ELR (cell line): ENCODE measurements around the gene HOOK2.
"Not testable (repeated sequence)": the region's sequence is repeated elsewhere in the genome, so short reads cannot be mapped to it uniquely, and the experiment has no call there.

ENCODE experiments used
- DNase-seq: peaks from one replicate; pipeline ENCODE4 v3.0.0-alpha.2; 2015; ENCODE audit warnings: low read depth

The HOOK2 gene

DNA sequence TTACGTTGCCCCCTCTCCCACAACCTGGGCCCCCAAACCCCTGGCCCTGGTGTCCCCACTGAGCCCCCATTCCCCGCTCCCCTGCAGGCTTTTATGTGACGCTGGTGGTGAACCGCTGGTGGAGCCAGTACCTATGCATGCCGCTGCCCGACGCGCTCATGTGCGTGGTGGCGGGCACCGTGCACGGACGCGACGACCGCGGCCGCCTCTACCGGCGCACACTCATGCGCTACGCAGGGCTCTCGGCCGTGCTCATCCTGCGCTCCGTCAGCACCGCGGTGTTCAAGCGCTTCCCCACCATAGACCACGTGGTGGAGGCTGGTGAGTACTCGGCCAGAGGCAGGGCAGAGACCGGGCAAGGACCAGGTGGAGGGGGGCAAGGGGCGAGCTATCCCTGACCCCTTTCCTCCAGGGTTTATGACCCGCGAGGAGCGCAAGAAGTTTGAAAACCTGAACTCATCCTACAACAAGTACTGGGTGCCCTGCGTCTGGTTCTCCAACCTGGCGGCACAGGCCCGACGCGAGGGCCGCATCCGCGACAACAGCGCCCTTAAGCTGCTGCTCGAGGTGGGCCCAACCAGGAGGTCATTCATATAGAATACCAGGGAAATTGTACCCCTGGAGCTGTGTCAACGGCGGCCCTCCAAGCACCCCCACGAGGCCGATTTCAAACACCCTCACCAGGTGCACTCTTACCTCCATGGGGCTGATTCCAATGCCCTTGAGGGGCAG lies 20.7 kb downstream of the HOOK2 start:
- no peak for DNase-seq

DNA sequence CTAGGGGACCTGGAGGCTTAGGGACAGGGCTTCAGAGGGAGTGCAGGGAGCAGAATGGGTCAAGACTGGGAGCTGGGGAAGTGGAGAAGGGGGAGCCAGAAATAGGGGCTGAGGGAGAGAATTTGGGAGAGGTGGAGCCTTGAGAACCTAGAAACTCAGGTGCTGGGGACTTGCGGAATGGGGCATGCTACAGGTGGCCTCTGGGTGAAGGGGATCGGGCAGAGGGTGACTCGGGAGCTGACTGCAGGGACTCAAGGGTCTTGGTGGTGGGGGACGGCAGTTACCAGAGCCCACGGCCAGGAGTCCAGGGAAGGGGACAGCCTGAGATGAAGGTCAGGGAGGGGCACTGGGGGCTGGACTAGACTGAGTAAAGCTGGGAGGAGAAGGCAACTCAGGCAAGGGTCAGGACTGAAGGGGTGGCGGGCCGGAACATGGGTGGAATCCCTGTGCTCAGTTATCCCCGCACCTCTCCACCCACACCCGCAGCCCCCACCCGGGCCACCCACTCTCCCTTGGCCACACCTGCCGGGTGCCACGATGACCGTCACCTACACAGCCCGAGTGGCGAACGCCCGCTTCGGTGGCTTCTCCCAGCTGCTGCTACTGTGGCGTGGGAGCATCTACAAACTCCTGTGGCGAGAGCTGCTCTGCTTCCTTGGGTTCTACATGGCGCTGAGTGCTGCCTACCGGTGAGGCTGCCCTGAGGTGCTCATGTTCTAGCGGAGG lies 23.1 kb downstream of the HOOK2 start:
- no peak for DNase-seq

DNA sequence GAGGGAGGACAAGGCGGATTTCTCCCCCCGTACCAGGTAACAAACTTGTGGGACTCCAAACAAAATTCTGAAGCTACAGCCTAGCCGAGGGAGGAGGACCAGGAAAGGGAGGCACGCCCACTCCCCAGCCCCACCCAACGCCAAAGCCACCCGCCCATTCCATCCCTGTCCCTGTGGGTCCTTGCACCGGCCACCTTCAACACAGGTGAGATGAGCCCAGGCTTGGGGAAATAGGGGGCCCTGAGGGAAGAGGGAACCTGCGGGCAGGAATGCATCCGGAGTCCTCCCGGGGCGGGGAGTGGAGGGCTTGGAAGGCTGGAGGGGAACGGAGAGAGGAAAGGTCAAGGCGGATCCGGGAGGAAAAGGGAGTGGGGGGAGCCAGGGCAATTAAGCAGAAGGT lies 23.7 kb downstream of the HOOK2 start, which contains the start of gene BEST2:
Gene BEST2 (plus strand): TSS at position 157 of the 400 bp plus-strand sequence. CDS start 802 bp downstream, outside the sequence.
- DNase-seq = no peak

DNA sequence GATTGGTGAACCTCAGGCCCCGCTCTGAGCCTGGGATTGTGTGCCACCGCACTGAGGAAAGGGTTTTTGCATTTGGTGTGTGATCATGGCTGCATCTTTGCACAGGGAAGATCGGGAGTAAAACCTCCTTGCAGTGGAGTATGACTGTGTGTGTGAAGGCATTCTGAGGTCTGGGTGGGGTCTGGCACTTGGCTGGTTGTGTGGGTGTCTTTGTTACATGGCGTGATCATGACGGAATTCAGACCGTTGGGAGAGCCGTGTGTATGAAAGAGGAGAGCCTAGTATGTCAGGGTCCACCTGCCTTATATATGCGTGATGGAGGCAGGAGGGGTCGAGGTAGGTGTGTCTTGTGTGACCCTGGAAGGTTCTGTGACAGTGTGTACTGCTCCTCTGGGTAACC lies 24.5 kb downstream of the HOOK2 start:
- DNase-seq = no peak

DNA sequence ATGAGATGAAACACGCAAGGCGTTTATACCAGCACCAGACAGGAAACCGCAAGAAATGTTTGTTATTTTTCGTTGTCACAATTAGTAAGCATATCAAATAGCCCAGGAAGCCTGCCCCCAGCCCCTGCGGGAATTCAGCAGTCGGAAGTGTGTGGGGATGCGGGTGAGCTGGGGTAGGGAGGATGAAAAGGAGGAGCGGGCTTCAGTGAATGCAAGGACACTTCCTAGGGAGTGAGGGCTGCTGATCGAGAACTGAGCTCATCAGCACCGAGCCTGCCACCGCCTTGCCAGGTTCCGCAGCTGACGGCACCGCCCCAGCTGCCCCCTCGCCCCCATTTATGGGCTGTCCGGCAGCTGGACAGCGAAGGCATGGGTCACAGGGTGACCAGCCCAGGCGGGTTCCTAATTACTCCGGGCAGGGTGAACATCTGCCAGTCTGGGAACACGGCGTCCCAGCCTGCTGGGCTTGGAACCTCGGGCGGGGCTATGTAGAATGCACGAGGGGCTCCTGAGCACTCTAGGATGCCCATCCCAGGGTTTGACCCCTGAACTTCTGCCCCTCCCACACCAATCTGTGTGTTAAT lies 25.3 kb downstream of the HOOK2 start:
- DNase-seq = peak; percentile 38

DNA sequence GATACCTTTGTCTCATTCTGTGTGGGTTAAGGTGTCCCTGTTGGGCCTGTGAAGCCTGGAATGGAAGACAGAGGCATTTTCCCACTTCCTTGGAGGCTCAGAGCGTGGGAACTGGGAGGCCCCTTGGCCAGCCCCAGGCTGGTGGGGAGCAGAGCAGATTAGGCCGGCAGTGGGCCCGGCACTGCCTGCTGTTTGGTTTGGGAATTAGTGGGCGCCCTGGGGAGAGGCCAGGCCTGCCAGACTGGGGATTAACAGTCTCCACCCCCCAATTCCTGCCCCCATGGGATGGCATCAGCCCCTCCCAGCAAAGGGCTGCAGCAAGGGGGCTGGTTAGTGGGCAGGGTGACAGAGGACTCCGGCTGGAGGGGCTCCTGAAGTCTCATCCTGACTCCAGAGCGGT lies 26.9 kb downstream of the HOOK2 start:
- no peak for DNase-seq

DNA sequence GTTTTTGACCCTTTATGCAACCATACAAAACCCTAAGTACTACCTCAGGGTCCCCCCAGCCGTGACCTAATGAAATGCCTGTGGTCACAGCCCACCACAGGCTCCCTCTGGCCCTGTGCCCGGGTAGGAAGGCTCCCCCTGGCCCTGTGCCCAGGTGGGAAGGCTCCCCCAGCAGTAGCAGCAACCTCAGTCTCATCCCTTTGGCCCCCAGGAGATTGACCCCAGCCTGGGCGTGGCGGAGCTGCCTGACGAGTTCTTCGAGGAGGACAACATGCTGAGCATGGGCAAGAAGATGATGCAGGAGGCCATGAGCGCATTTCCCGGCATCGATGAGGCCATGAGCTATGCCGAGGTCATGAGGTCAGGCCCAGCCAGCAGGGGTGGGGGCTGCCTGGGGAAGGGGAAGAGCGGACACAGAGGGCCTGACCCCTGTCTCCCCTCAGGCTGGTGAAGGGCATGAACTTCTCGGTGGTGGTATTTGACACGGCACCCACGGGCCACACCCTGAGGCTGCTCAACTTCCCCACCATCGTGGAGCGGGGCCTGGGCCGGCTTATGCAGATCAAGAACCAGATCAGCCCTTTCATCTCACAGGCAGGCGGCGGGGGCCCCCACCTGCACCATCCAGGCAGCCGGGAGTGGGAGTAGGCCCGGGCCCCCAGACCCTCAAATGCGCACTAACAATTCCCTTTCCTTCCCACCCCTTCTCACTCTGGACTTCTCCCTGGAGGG lies 30.0 kb downstream of the HOOK2 start:
- DNase-seq = peak; percentile 23

DNA sequence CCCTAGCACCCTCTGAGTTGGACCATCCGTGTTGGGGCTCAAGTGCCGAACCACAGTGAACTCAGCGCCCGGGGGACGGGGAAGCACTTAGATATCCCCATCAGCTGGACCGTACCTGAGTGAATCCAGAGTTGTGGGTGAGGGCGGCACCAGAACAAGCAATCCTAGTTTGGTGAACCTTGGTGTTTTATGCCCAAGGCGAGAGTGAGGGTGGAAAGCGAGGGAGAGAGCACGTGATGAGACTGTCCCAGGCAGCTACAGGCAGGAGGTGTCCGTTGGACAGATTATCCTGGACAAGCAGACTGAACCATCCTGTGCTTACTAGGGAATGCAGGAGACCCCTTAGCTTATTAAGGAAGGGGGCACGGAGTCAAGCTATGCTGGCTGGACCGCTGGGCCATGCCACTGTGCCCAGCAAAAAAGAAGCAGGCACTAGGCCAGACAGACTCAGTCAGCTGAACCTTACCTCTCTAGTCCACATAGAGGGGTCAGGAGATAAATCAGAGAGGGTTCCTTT lies 37.5 kb downstream of the HOOK2 start:
- no peak for DNase-seq

DNA sequence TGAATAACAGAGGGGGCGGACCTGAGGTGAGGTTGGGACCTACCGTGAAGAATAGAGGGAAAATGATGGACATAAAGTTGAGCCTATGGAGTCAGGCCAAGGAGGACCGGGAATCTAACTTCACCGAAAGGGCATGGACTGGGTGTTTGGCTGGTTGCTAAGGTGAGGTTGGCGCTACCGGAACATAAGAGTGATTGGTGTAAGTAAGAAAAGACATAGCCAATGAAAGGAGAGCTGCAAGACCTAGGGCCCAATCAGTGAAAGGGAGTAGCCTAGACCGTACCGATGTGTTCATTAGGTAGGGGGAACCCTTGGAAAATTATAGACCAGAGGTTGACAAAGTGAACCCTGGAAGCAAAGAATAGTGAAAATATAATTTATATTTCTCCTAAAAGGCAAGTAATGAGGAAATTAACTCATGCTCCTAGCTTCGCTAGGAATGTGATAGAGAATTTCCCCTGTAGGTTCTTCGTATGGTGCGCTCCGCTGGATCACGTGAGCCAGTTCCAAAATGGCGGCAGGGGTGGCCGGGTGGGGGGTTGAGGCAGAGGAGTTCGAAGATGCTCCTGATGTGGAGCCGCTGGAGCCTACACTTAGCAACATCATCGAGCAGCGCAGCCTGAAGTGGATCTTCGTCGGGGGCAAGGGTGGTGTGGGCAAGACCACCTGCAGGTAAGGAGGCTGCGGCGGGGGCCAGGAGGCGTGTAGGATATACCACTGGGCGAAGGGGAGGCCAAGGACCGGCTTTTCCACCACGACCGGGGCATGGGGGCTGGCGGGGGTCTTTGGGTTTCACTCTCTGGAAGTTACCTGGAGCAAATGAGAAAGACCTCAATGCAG lies 38.1 kb downstream of the HOOK2 start, which contains the start of gene GET3:
Gene GET3 (plus strand): TSS at position 503 of the 840 bp plus-strand sequence. CDS start 9 bp downstream, at position 512.
- DNase-seq = peak; percentile 100

DNA sequence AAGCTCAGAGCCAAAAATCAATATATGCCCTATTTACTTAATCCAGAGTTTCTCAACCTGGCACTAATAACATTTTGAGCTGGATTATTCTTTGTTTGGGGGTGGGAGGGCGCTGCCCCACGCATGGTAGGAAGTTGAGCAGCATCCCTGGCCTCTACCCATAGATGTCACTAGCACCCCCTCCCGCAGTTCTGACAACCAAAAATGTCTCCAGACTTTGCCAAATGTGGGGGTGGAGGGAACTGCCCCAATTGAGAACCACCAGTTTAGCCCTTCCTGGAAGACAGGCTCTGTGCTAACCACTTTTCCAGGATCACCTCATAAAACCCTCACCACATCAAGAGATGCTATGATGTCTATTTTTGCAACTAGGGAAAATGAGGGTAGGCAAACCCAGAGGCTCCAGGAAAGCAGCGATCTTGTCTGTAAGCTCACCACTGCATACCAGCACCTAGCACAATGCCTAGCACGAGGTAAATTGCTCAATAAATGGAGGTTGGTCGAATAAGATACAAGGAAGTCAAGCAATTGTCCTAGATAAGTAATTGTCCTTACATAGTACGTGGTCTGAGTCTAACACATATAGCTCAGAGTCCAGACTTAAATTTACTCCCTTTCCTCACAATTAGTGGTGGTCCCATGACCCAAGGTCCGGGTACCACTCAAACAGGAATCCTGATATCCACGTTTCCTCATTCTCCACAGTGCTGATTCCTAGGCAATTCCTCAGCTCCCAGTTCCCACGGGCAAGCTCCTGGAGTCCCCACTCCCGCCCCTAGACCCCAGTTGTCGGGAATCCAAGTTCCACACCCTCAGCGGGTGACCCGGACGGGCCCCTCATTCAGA lies 41.8 kb downstream of the HOOK2 start:
- peak; percentile 71 for DNase-seq

DNA sequence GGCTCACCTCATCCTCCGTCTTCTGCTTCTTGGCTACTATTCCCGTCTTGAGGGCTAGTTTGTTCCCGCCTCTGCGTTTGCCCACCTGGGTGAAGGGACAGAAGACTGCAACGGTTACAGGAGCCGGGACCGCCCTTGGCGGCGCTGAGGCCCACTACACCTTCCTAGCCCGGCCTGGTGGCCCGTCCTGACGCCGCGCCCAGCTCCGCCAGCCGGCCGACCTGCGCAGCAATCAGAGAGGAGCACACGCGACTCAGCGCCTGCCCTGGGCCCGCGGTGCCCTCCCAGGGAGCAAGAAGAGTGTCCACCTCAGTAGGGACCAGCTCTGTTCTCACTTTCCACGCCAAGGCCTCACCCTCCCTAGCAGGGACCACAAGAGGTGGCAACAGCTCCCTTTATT lies 44.0 kb downstream of the HOOK2 start:
- DNase-seq = no peak

DNA sequence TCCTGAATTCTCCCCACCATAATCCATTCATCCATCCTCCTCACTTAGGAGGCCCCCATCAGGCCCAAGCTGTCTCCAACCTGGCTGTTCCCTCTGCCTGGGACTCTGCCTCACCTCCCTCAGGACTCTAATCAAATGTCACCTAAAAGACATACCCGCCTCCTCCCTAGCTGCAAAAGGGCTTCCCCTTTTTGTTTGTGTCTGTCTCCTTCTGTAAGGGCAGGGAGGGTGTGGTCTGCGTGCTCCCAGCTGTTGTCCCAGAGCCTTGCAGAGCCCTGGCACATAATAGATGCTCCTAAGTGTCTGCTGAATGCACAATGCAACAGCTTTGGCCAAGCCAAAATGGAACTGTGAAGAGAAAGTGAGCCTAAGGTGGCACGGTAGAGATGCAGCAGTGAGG lies 45.3 kb downstream of the HOOK2 start:
- no peak for DNase-seq

DNA sequence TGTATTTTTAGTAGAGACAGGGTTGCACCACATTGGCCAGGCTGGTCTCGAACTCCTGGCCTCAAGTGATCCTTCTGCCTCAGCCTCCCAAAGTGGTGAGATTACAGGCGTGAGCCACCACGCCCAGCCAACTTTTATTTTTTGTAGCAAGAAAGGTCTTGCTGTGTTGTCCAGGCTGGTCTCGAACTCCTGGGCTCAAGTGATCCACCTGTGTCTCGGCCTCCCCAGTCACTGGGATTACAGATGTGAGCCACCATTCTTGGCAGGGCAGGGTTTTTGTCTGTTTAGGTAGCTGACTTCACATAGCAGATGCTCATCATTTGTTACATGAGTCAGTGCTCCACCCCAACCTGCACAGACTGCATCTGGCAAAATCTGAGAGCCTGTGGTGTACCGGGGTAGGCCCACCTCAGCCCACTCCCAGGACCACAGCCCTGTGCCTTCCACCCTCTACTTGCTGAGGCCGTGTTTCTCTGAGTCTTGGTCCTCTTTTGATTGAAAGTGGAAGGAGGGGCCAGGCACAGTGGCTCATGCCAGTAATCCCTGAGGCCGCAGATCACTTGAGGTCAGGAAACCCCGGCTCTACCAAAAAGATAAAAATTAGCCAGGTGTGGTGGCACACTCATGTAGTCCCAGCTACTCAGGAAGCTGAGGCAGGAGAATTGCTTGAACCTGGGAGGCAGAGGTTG lies 47.5 kb downstream of the HOOK2 start:
- DNase-seq = no peak

DNA sequence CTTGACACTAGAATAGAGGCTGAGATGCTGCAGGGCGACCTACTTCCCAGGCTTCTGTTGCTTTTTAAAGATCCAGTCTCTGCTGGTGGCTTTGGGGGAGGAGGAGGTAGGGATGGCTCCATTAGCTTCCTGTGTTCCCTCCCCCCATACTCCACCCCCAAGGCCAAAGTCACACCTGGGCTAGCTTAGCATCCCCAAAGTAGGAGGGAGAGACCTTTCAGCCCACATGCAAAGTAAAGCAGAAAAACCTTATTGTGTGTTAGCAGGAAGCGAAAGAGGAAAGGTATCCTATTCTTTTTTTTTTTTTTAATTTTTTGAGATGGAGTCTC lies 48.4 kb downstream of the HOOK2 start:
- DNase-seq = no peak

DNA sequence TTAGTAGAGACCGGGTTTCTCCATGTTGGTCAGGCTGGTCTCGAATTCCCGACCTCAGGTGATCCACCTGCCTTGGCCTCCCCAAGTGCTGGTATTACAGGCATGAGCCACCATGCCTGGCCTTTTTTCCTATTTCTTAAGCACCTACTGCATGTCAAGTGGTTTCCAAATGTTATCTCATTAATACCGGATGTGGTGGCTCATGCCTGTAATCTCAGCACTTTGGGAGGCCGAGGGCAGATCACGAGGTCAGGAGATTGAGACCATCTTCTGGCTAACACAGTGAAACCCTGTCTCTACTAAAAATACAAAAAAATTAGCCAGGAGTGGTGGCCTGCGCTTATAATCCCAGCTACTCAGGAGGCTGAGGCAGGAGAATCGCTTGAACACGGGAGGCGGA lies 49.7 kb downstream of the HOOK2 start:
- DNase-seq = not testable (repeated sequence)

DNA sequence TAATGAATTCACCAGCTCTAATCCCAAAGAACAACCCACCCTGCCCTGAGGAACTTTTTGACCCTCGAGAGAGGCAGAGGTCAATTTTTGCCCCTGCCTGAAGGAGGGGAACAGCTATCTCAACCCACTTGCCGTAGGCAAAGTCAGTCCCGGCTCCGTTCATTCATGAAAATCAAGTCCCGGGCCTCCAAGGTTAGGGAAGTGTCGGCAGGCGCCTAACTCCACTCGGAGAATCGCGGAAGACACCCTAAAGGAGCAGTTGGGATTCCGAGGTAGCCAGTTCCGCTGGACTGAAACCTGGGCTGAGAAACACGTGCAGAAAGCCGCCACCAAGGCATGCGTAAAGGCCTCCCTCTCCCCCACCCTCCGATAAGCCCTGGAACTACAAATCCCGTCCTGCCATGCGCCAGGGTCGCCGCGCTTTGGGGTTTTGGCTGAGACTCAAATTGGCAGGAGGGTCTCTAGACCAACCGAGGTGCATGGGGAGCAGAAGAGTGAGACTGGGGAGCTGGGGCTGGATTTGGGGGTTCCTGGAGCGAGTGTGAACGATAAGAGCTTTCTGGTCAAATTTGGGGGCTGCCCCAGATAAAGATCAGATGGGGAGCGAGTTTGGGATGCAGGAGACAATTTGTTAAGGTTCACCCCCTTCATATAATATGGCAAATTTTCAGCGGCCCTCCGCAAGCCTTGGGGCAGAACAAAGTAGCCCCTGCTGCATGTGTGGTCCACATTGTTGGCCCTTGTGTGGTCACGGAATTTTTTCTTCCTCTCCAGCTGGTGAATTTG lies 51.5 kb downstream of the HOOK2 start, which contains the start of gene TNPO2:
Gene TNPO2 (minus strand): TSS at position 292 of the 786 bp plus-strand sequence. CDS start 2,955 bp downstream, outside the sequence.
- DNase-seq = peak; percentile 84

DNA sequence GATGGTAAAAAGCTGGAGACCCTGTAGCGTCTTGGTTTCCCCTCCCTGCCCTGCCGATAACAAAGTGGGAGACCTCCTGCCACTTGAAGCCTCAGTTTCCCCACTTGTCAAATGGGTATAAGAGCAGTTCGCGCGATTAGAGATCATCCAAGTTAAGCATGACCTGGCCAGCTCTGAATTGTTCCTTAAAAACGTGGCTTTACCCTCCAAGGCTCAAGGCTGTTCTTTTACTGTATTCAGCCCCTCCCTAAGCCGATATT lies 52.0 kb downstream of the HOOK2 start:
- DNase-seq = peak; percentile 33

DNA sequence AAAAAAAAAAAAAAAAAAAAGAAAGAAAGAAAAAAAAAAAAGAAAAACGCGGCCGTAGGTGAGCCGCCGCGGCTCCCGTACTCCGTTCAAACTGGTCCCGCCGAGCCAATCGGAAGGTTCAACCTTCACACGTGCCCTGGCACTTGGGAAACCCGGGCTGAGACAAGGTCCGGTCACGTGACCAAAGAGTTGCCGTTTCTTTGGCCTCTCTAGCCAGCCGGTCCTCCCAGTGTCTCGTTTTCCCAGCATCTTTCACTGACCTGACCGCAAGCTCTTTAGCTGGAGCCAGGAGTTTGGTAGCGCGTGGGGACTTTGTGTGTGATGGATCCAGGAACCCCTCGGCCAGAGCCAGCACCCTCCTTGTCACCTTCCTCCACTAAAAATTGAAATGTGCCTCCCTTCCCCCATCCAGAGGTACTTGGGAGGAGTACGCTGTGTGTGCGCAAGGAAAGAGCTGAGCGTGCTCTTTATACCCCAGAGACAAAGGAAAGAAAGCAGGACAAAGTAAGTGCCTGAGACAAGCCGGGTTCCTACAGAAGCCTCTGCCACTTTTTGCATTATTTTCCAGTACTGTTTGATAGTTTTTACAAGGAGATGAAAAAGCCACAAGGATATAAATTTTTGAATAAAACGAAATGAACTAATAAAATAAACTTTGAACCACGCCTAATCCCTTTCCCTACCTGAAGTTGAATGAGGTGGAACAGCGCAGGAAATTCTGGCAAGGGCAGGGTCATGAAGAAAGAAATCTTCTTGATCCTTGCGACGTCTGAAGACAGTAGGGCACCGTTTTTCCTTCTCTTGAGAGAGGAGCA lies 52.6 kb downstream of the HOOK2 start:
- peak; percentile 100 for DNase-seq
